NCI-H82 treated with DMSO at 0.1 percent for 48 hours (cell line): Measurements from ENCODE around the gene NF2.
A peak's percentile ranks its signal among the peaks of the same experiment; 100 is the strongest.
"Not testable (repeated sequence)": the region's sequence is repeated elsewhere in the genome, so short reads cannot be mapped to it uniquely, and the experiment has no call there.

Experiments
- DNase-seq: peaks from one replicate; lab custom pipeline; 2025; ENCODE audit not compliant: unreplicated experiment; lab: John Stamatoyannopoulos, UW

The NF2 gene

GRCh38 chr22:29603358-29604075 lies at the start of gene NF2:
NF2 (plus strand) TSS chr22:29603633; CDS start chr22:29603999, 366 bp downstream.
- peak; percentile 93 for DNase-seq

- DNase-seq = no peak
These were observed 48.3 kb upstream of the NF2 start for GRCh38 chr22:29555065-29555644.

GRCh38 chr22:29559030-29559429 lies 44.4 kb upstream of the NF2 start:
- no peak for DNase-seq

- DNase-seq = no peak
These were observed 43.6 kb upstream of the NF2 start for GRCh38 chr22:29559853-29560252.

- no peak for DNase-seq
These were observed 39.6 kb upstream of the NF2 start for GRCh38 chr22:29563652-29564460.

- not testable (repeated sequence) for DNase-seq
These were observed 36.9 kb upstream of the NF2 start for GRCh38 chr22:29566513-29566912.

- no peak for DNase-seq
These were observed 36.1 kb upstream of the NF2 start for GRCh38 chr22:29567338-29567737.

GRCh38 chr22:29569011-29569678 lies 34.3 kb upstream of the NF2 start:
- no peak for DNase-seq

GRCh38 chr22:29570456-29570855 lies 33.0 kb upstream of the NF2 start:
- no peak for DNase-seq

- DNase-seq = no peak
These were observed 32.4 kb upstream of the NF2 start for GRCh38 chr22:29570912-29571549.

- DNase-seq = no peak
These were observed 28.5 kb upstream of the NF2 start for GRCh38 chr22:29574762-29575450.

GRCh38 chr22:29578462-29579200 lies 24.8 kb upstream of the NF2 start:
- no peak for DNase-seq

GRCh38 chr22:29580200-29580810 lies 23.1 kb upstream of the NF2 start:
- no peak for DNase-seq

GRCh38 chr22:29581799-29582198 lies 21.6 kb upstream of the NF2 start:
- no peak for DNase-seq

- no peak for DNase-seq
These were observed 18.5 kb upstream of the NF2 start for GRCh38 chr22:29584975-29585374.

GRCh38 chr22:29586193-29586705 lies 17.2 kb upstream of the NF2 start:
- DNase-seq = not testable (repeated sequence)

- no peak for DNase-seq
These were observed 15.3 kb upstream of the NF2 start for GRCh38 chr22:29587938-29588699.

- DNase-seq = no peak
These were observed 9.5 kb upstream of the NF2 start for GRCh38 chr22:29593923-29594322.
